RWPE1 (cell line): ENCODE data around the gene OR52R1.

ENCODE experiments used
- CTCF ChIA-PET: fragments of 350-600 bp; sonication (Branson Sonifier 250); formaldehyde crosslinking; extraction: SDS; loops from one replicate; lab custom pipeline; 2021; lab: Yijun Ruan, JAX
- POLR2A ChIA-PET: fragments of 400-600 bp; formaldehyde crosslinking; extraction: SDS; loops from one replicate; lab custom pipeline; 2020; ENCODE audit warnings: antibody characterized with exemption; ENCODE audit not compliant: low non-redundant PET; lab: Yijun Ruan, JAX
- DNase-seq: peaks from one replicate; pipeline ENCODE4 v3.0.0; 2012; ENCODE audit warnings: low spot score
- H3K27ac ChIP-seq: fragments of 450-650 bp; 2 replicates; pipeline ENCODE4 v1.5.1; 2017
- CTCF ChIP-seq: fragments of 450-650 bp; conservative IDR thresholded peaks from 2 replicates; pipeline ENCODE4 v1.5.1; 2017; ENCODE audit warnings: low read depth, mild to moderate bottlenecking

Gene OR52R1

GRCh38 chr11:4797206-4797605, 7.0 kb downstream of the OR52R1 start:
- POLR2A ChIA-PET, result no interaction called here
- CTCF ChIA-PET, result no interaction called here

GRCh38 chr11:4782454-4782853, 21.7 kb downstream of the OR52R1 start:
- no peak for TF ChIP-seq CTCF
- POLR2A ChIA-PET, result no interaction called here
- H3K27ac ChIP-seq, result no peak overlapping the region
- CTCF ChIA-PET, result interaction anchor here (0.5 kb wide), 1 partner anchor 50 kb away, joined by 4 read pairs; no protein-coding TSS in a partner anchor
- no peak for DNase-seq

More at GRCh38 chr11:4797206-4797605, 7.0 kb downstream of the OR52R1 start:
- no peak for TF ChIP-seq CTCF
- DNase-seq, result no peak
- no peak overlapping the region for H3K27ac ChIP-seq

- DNase-seq, result no peak
- ChIA-PET POLR2A (no interaction called here), CTCF (no interaction called here)
- TF ChIP-seq CTCF, result no peak
- no peak within 1 kb of the TSS for H3K27ac ChIP-seq
Measured at GRCh38 chr11:4769838-4770237, 34.3 kb downstream of the OR52R1 start, which contains the start of gene OR51F1. Gene OR51F1 (minus strand): TSS chr11:4769938. CDS start chr11:4769938, 0 bp downstream.

DNA sequence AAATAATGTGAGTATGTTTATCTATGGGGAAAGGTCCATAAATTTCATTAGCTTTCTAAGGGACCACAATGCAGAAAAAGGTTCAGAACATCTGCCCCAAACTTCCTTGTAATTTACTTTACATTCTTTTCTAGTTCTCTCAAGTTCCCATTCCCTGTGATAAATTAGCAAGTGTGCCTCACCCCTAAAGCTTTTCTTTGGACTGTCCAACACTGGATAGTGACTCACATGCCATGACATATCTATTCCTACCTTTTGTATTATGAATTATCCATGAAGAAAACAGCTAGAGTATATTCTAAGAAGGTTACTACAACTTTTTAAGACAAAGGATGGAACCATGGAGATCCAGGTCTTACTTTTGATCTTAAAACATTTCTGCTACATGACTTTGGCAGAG, 36.1 kb downstream of the OR52R1 start:
- no peak for DNase-seq
- POLR2A ChIA-PET, result no interaction called here
- no peak overlapping the region for H3K27ac ChIP-seq
- CTCF ChIA-PET, result no interaction called here
- TF ChIP-seq CTCF, result no peak

DNA sequence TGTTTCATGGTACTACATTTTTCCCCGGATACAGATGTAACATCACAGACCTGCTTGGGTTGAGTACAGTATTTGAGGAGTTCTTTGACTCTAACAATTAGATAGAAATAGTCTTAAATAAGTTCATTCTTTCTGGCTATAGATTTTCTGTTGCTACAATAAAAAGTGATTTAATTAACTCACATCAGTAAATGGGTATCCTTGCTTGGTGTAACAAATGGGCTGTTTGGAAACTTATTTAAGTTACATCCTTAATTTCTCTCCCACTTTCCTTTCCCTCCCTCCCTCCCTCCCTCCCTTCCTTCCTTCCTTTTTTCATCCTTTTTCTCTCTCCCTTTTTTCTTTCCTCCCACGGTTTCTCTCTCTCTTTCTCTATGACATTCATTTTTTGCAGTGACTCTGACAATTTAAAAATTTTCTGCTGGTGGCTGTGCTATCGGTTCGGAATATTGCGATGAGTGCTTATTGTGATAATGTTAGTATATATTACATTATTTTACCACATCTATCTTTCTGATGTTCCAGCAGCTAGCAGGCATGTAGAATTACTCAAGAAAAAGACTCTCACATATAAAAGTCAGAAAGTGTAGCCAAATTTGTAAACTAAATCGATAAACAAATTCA, 37.6 kb downstream of the OR52R1 start:
- no peak overlapping the region for H3K27ac ChIP-seq
- POLR2A ChIA-PET, result no interaction called here
- TF ChIP-seq CTCF, result no peak
- DNase-seq, result no peak
- CTCF ChIA-PET, result no interaction called here

DNA sequence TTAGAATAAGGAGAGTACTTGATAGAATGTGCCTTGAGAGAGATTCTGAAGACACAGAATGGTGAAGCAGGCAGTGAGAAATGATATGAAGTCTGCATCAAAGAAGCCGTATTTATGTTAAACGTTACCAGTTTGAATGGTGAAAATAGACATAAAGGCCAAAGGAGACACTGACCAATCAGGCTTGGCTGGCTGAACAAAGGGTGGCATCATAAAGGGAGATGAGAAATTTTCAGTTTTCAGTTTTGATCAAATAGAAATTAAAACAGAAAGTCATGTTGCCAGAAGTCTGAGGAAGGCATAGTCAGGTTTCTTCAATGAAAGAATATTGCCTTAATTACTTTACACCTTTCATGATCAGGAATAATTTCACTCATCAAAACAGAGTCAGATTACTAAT, 41.1 kb downstream of the OR52R1 start:
- ChIA-PET POLR2A (no interaction called here), CTCF (no interaction called here)
- TF ChIP-seq CTCF, result no peak
- no peak for DNase-seq
- H3K27ac ChIP-seq, result no peak overlapping the region
